GM18519 (cell line): ENCODE data around the gene ACSL6.
"Not testable (repeated sequence)": the region's sequence is repeated elsewhere in the genome, so short reads cannot be mapped to it uniquely, and the experiment has no call there.

Experiments
- ATAC-seq: cut with Tn5 transposase; IDR thresholded peaks from one replicate; pipeline ENCODE4 v1.9.1; 2021; ENCODE audit warnings: mild to moderate bottlenecking, moderate library complexity; ENCODE audit not compliant: unreplicated experiment, low FRiP score

ACSL6 gene

GRCh38 chr5:131952301-131952857 lies 59.1 kb downstream of the ACSL6 start:
- ATAC-seq, result no peak

DNA sequence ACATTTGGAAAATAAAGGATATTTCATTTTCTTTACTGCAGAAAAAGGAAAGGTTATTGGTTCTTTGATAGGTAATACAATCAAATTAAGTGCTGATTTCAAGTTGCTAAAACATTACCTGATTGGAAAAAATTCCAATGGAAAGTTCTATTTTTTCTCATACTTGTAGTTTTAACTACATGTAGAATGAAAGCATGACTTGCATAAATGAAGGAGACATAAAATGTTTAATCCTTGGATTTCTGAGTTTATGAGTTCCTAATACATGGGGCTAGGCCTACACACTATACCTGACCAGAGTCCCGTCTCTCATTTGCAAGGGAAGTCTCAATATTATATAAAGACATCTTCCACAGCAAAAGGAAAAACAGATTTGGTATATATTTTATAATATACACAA lies 60.8 kb downstream of the ACSL6 start:
- no peak for ATAC-seq

- ATAC-seq, result no peak
Measured at GRCh38 chr5:131947445-131947844, 64.0 kb downstream of the ACSL6 start.

- no peak for ATAC-seq
Measured at GRCh38 chr5:131945551-131946168, 65.8 kb downstream of the ACSL6 start, which contains the start of gene MEIKIN. TSS of gene MEIKIN (minus strand) at chr5:131945663. CDS start at chr5:131945505, 158 bp downstream.

DNA sequence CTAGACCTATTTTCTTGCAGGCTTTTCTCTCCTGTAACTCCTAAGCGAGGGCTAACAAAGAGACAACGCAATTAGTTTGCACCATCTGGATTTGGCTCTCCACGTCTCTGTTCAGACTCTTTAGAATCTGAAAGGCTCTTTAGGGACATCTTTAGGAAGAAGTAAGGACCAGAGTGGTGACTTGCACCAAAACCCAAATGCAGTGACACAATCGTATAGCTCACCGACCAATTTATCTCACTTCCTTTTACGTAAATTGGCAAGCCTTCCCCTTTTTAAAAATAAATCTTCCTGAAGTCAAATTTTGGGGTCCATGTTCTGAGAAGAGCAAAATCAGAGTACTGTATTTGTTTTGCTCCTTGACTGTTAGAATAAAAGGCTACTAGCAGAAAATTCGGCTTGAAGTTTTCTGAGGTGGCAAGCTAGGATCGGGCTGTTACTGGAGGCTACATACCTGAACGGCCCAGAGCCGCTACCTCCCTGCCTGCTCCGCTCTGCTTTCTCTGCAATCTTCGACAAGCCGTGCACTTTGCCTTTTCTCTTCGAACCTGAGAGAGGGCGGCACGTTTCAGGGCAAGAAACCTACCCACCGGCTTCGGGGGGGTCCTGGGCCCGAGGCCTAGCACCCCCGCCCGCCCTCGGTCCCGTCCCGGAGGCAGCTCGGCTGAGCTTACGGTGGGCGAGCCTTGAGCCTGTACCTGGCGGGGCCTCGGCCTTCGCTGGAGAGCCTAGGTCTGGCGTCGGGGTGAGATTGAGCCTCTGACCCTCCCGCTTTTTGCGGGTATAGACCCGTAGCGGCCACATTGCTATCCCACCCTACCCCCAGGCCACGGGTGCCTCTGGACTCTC lies 66.5 kb downstream of the ACSL6 start:
- ATAC-seq, result no peak

- ATAC-seq, result no peak
Measured at GRCh38 chr5:131943916-131944315, 67.5 kb downstream of the ACSL6 start.

- no peak for ATAC-seq
Measured at GRCh38 chr5:131942016-131942415, 69.4 kb downstream of the ACSL6 start.

GRCh38 chr5:131939690-131940345 lies 71.6 kb downstream of the ACSL6 start:
- no peak for ATAC-seq

DNA sequence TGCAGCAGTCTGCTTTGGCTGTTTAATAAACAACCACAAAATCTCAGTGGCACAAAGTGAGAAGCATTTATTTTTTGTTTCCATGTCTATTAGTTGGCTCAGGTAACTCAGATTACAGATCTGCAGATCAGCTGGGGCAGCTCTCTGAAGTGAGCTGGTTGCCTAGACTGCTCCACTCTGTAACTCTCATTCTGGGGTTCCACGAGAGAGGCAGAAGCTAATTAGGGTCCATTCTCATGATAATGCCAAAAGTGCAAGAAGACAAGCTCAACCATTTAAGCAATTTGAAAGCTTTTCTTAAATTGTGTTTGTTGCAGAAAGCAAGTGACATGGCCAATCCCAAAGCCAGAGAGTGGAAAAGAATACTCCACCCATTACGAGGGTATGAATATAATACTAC lies 79.2 kb downstream of the ACSL6 start:
- ATAC-seq, result no peak

GRCh38 chr5:131928957-131929356 lies 82.5 kb downstream of the ACSL6 start:
- no peak for ATAC-seq

GRCh38 chr5:131926168-131926567 lies 85.3 kb downstream of the ACSL6 start:
- ATAC-seq, result no peak

DNA sequence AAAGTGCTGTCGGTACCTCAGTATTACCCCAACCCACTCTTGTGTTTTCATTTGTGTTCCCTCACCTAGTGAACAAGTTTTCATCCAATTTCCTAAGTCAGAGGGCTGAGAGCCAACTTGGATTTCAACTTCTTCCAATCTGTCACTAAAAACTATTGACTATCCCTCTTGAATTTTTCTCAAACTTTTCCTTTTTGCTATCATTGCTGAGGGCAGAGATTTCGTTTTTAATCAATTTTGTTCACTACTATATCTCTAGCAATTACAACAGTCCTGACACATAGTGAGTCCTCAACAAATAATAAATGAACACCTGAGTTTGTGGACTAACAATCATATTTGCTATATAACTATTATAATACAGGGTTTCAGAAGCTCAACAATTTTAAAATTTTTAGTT lies 95.0 kb downstream of the ACSL6 start:
- ATAC-seq, result no peak

DNA sequence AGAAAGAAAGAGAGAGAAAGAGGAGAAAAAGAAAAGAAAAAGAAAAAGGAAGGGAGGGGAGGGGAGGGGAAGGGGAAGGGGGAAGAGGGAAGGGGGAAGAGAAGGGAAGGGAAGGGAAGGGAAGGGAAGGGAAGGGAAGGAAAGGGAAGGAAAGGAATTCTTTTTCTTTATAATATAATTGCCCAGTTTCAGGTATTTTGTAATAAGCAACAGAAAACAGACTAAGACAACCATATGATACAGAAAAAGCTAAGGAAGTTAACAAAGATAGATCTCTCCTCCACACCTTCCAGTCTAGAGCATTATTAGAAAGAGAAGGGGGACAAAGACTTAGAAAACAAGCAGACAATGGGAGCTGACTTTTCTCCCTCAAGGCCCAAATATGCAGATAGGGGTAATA lies 97.0 kb downstream of the ACSL6 start:
- ATAC-seq, result no peak

GRCh38 chr5:131913603-131914002 lies 97.9 kb downstream of the ACSL6 start:
- no peak for ATAC-seq

- no peak for ATAC-seq
Measured at GRCh38 chr5:131906668-131907067, 104.8 kb downstream of the ACSL6 start.

- not testable (repeated sequence) for ATAC-seq
Measured at GRCh38 chr5:131902266-131902665, 109.2 kb downstream of the ACSL6 start.
